ENCODE measurements around the gene MYL5. TPM values are rescaled to one million over a fixed set of nuclear protein-coding genes. Genes with fewer than 3 reads are reported as not detected.
A peak's percentile ranks its signal among the peaks of the same experiment; 100 is the strongest.

MYL5 gene
- total and polyA plus RNA-seq, 2 of the 13 experiments (the other 11 are each of a cell fraction or from before 2014, with no cell fraction given) = 6.5 to 16.0 TPM

DNA sequence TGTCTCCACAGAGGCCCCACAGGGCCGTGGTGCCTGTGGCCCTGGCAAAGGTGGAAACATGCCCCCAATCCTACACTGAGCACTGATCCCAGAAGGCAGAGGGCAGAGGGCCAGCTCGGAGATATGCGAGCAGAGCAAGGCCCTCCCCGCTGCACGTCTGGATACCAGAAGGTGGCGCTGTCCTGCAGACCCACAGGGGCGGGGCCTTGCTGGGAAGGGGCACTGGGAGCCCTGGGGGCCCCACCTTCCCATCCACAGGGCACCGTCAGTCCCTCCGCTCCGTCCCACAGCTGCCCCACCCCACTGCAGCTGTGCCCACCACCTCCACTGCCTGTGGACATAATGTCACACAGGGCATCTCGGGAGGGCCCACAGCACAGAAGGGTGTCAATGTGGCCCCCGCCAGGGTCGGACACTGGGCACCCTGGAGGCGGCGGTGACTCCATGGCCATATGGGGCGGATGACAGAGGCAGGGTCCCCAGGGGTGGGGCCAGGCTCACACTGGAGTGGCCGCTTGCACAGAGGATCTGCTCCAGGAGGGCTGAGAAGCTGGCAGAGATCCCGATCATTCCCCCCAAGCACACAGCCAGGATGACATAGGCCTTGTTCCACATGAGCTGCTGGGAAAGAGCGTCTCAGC lies 9.8 kb downstream of the MYL5 start (continued):
- TF ChIP-seq ZNF687 (CRISPR knock-in tag; IDR thresholded peaks at IDR 0.05) (peak; percentile 71), ZNF768 (CRISPR knock-in tag; IDR thresholded peaks at IDR 0.05) (no peak), SSRP1 (CRISPR knock-in tag; IDR thresholded peaks at IDR 0.05) (0 out of 2 replicates have a peak, but pooled peaks have one; percentile 56), ZFX (CRISPR knock-in tag; IDR thresholded peaks at IDR 0.05; ENCODE audit: low read depth) (peak; percentile 80), ZNF205 (CRISPR knock-in tag; IDR thresholded peaks at IDR 0.05) (peak; percentile 31; the same call in 1 of the 2 replicates), SOX13 (IDR thresholded peaks at IDR 0.05) (no peak), SOX13 (CRISPR knock-in tag; conservative IDR thresholded peaks at IDR 0.05 in 1 of 2, IDR thresholded peaks at IDR 0.05 in 1 of 2) (peak in 1 of 2 experiments; percentile 50; a peak in 2 of 4 replicates), SP4 (CRISPR knock-in tag; IDR thresholded peaks at IDR 0.05) (peak; percentile 80), KAT2B (IDR thresholded peaks at IDR 0.05; ENCODE audit: borderline replicate concordance, low read depth, low read length) (no peak), ZNF556 (CRISPR knock-in tag; IDR thresholded peaks at IDR 0.05; ENCODE audit: borderline replicate concordance) (no peak; the same call in 1 of the 2 replicates), TFDP1 (CRISPR knock-in tag; IDR thresholded peaks at IDR 0.05; ENCODE audit: borderline replicate concordance) (no peak), MTA3 (CRISPR knock-in tag; IDR thresholded peaks at IDR 0.05) (no peak), FOXC1 (CRISPR knock-in tag; IDR thresholded peaks at IDR 0.05; ENCODE audit: borderline replicate concordance) (no peak), FOXO1 (CRISPR knock-in tag; IDR thresholded peaks at IDR 0.05) (peak; percentile 52; the same call in 1 of the 2 replicates), THAP11 (CRISPR knock-in tag; IDR thresholded peaks at IDR 0.05) (peak; percentile 38; the same call in 1 of the 2 replicates), MYPOP (CRISPR knock-in tag; IDR thresholded peaks at IDR 0.05) (peak; percentile 41; the same call in 1 of the 2 replicates), ZBTB38 (CRISPR knock-in tag; IDR thresholded peaks at IDR 0.05) (peak; percentile 72; the same call in 1 of the 2 replicates), ZNF781 (CRISPR knock-in tag; IDR thresholded peaks at IDR 0.05; ENCODE audit: borderline replicate concordance, not compliant biosample characterization) (no peak), CBFB (CRISPR knock-in tag; IDR thresholded peaks at IDR 0.05) (0 out of 2 replicates have a peak, but pooled peaks have one; percentile 32)
- TF ChIP-seq, protein P1, sequence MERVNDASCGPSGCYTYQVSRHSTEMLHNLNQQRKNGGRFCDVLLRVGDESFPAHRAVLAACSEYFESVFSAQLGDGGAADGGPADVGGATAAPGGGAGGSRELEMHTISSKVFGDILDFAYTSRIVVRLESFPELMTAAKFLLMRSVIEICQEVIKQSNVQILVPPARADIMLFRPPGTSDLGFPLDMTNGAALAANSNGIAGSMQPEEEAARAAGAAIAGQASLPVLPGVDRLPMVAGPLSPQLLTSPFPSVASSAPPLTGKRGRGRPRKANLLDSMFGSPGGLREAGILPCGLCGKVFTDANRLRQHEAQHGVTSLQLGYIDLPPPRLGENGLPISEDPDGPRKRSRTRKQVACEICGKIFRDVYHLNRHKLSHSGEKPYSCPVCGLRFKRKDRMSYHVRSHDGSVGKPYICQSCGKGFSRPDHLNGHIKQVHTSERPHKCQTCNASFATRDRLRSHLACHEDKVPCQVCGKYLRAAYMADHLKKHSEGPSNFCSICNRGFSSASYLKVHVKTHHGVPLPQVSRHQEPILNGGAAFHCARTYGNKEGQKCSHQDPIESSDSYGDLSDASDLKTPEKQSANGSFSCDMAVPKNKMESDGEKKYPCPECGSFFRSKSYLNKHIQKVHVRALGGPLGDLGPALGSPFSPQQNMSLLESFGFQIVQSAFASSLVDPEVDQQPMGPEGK (CRISPR knock-in tag; IDR thresholded peaks at IDR 0.05) = peak; percentile 97
